ENCODE data around the gene PLA2G5. TPM values are rescaled to one million over a fixed set of nuclear protein-coding genes. Genes with fewer than 3 reads are reported as not detected.

The PLA2G5 gene
- total RNA-seq, 2 experiments from 2014 or later, result not detected

GRCh38 chr1:20076223-20076622 lies 6.2 kb downstream of the PLA2G5 start:
- ChIA-PET CTCF (ENCODE audit: unreplicated experiment) (no interaction called here), POLR2A (no interaction called here)
- H3K79me2 ChIP-seq (ENCODE audit: insufficient read depth, low read depth, low read length), result no peaks in the 10 kb centered on the region
- no peak overlapping the region for H3K27ac ChIP-seq (ENCODE audit: low read depth, low read length, poor library complexity, severe bottlenecking)
- H3K9me2 ChIP-seq (ENCODE audit: insufficient read depth, low read length), result no peaks in the 10 kb centered on the region
- H2AFZ ChIP-seq (ENCODE audit: low read length), result no peak overlapping the region
- no peak for TF ChIP-seq EZH2phosphoT487 (IDR thresholded peaks at IDR 0.05; ENCODE audit: borderline replicate concordance, low read depth, low read length)
- no peak for TF ChIP-seq CTCF (conservative IDR thresholded peaks at IDR 0.05; ENCODE audit: low read length)
- intact Hi-C loops (cut with micrococcal nuclease; ENCODE audit: unreplicated experiment), result no loop called here
- no peak overlapping the region for H3K4me2 ChIP-seq (ENCODE audit: low read length)
- H3K36me3 ChIP-seq (ENCODE audit: insufficient read depth, low read length), result no peaks in the 10 kb centered on the region
- peaks cover 34% of the 10 kb centered on the region for H3K4me1 ChIP-seq (ENCODE audit: insufficient read depth, low read length, poor library complexity, severe bottlenecking)
- no TSS peak for BruUV-seq (replicated peaks)
- no peaks in the 10 kb centered on the region for H4K20me1 ChIP-seq (ENCODE audit: insufficient read depth, low read length)
- H3K9me3 ChIP-seq (ENCODE audit: low read length), result no peaks in the 10 kb centered on the region
- H3K4me3 ChIP-seq (ENCODE audit: low read depth, low read length, poor library complexity, severe bottlenecking), result no peak overlapping the region
- no peak for DNase-seq (ENCODE audit: low spot score)

GRCh38 chr1:20076710-20077461 lies 6.9 kb downstream of the PLA2G5 start:
- no peaks in the 10 kb centered on the region for H3K36me3 ChIP-seq (ENCODE audit: insufficient read depth, low read length)
- no peak overlapping the region for H2AFZ ChIP-seq (ENCODE audit: low read length)
- H3K4me3 ChIP-seq (ENCODE audit: low read depth, low read length, poor library complexity, severe bottlenecking), result no peak overlapping the region
- no peak overlapping the region for H3K4me2 ChIP-seq (ENCODE audit: low read length)
- no peaks in the 10 kb centered on the region for H3K9me2 ChIP-seq (ENCODE audit: insufficient read depth, low read length)
- H3K4me1 ChIP-seq (ENCODE audit: insufficient read depth, low read length, poor library complexity, severe bottlenecking), result peaks cover 37% of the 10 kb centered on the region
- DNase-seq (ENCODE audit: low spot score), result no peak
- ChIA-PET POLR2A (interaction anchor here (0.7 kb wide), 1 partner anchor 37 kb away, joined by 3 read pairs; no protein-coding TSS in a partner anchor), CTCF (ENCODE audit: unreplicated experiment) (no interaction called here)
- no TSS peak for BruUV-seq (replicated peaks)
- no peaks in the 10 kb centered on the region for H3K9me3 ChIP-seq (ENCODE audit: low read length)
- no peak overlapping the region for H3K27ac ChIP-seq (ENCODE audit: low read depth, low read length, poor library complexity, severe bottlenecking)
- H4K20me1 ChIP-seq (ENCODE audit: insufficient read depth, low read length), result no peaks in the 10 kb centered on the region
- no peaks in the 10 kb centered on the region for H3K79me2 ChIP-seq (ENCODE audit: insufficient read depth, low read depth, low read length)
- intact Hi-C loops (cut with micrococcal nuclease; ENCODE audit: unreplicated experiment), result no loop called here
- no peak for TF ChIP-seq EZH2phosphoT487 (IDR thresholded peaks at IDR 0.05; ENCODE audit: borderline replicate concordance, low read depth, low read length)
- no peak for TF ChIP-seq CTCF (conservative IDR thresholded peaks at IDR 0.05; ENCODE audit: low read length)

GRCh38 chr1:20078171-20078651 lies 8.2 kb downstream of the PLA2G5 start:
- Histone ChIP-seq H3K4me3 (ENCODE audit: low read depth, low read length, poor library complexity, severe bottlenecking) (no peak overlapping the region), H3K36me3 (ENCODE audit: insufficient read depth, low read length) (no peaks in the 10 kb centered on the region), H4K20me1 (ENCODE audit: insufficient read depth, low read length) (no peaks in the 10 kb centered on the region), H3K4me2 (ENCODE audit: low read length) (peak overlapping the region; percentile 52), H3K4me1 (ENCODE audit: insufficient read depth, low read length, poor library complexity, severe bottlenecking) (peaks cover 37% of the 10 kb centered on the region), H3K9me3 (ENCODE audit: low read length) (no peaks in the 10 kb centered on the region), H3K79me2 (ENCODE audit: insufficient read depth, low read depth, low read length) (no peaks in the 10 kb centered on the region), H2AFZ (ENCODE audit: low read length) (peak overlapping the region; percentile 50; the same call in 1 of the 2 replicates), H3K9me2 (ENCODE audit: insufficient read depth, low read length) (no peaks in the 10 kb centered on the region), H3K27ac (ENCODE audit: low read depth, low read length, poor library complexity, severe bottlenecking) (peak overlapping the region; percentile 8)
- peak; percentile 74 for DNase-seq (ENCODE audit: low spot score)
- no TSS peak for BruUV-seq (replicated peaks)
- intact Hi-C loops (cut with micrococcal nuclease; ENCODE audit: unreplicated experiment), result no loop called here
- POLR2A ChIA-PET, result interaction anchor here (0.7 kb wide), 2 partner anchors 12 to 125 kb away, joined by 3 read pairs; no protein-coding TSS in a partner anchor
- TF ChIP-seq EZH2phosphoT487 (IDR thresholded peaks at IDR 0.05; ENCODE audit: borderline replicate concordance, low read depth, low read length), result no peak
- no peak for TF ChIP-seq CTCF (conservative IDR thresholded peaks at IDR 0.05; ENCODE audit: low read length)
- CTCF ChIA-PET (ENCODE audit: unreplicated experiment), result no interaction called here
